Measurements from ENCODE around the gene TRMT1L.

The TRMT1L gene

GRCh38 chr1:185139246-185139645, 17.5 kb downstream of the TRMT1L start:
- H3K4me1 ChIP-seq (ENCODE audit: low read depth, poor library complexity, severe bottlenecking): no peaks in the 10 kb centered on the region
- no peaks in the 10 kb centered on the region for H3K36me3 ChIP-seq (ENCODE audit: insufficient read depth)
- H3K4me3 ChIP-seq (IDR thresholded peaks at IDR 0.05; ENCODE audit: insufficient read depth, low read depth, low read length): no peak overlapping the region
- no peak overlapping the region for H3K4me2 ChIP-seq
- H4K20me1 ChIP-seq (ENCODE audit: insufficient read depth): no peaks in the 10 kb centered on the region
- TF ChIP-seq, protein P1, sequence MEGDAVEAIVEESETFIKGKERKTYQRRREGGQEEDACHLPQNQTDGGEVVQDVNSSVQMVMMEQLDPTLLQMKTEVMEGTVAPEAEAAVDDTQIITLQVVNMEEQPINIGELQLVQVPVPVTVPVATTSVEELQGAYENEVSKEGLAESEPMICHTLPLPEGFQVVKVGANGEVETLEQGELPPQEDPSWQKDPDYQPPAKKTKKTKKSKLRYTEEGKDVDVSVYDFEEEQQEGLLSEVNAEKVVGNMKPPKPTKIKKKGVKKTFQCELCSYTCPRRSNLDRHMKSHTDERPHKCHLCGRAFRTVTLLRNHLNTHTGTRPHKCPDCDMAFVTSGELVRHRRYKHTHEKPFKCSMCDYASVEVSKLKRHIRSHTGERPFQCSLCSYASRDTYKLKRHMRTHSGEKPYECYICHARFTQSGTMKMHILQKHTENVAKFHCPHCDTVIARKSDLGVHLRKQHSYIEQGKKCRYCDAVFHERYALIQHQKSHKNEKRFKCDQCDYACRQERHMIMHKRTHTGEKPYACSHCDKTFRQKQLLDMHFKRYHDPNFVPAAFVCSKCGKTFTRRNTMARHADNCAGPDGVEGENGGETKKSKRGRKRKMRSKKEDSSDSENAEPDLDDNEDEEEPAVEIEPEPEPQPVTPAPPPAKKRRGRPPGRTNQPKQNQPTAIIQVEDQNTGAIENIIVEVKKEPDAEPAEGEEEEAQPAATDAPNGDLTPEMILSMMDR (conservative IDR thresholded peaks at IDR 0.05; ENCODE audit: low read depth, low read length): no peak
- no peaks in the 10 kb centered on the region for H3K79me2 ChIP-seq (ENCODE audit: insufficient read depth, low read depth)
- H2AFZ ChIP-seq (ENCODE audit: low read depth): no peak overlapping the region
- H3K27me3 ChIP-seq (ENCODE audit: insufficient read depth, low read depth): no peaks in the 10 kb centered on the region
- no peak overlapping the region for H3K27ac ChIP-seq
- no peak overlapping the region for H3K9ac ChIP-seq

GRCh38 chr1:185137896-185138545, 18.7 kb downstream of the TRMT1L start:
- Histone ChIP-seq H3K9ac (no peak overlapping the region), H3K27me3 (ENCODE audit: insufficient read depth, low read depth) (no peaks in the 10 kb centered on the region), H3K4me1 (ENCODE audit: low read depth, poor library complexity, severe bottlenecking) (no peaks in the 10 kb centered on the region), H4K20me1 (ENCODE audit: insufficient read depth) (no peaks in the 10 kb centered on the region), H3K4me3 (IDR thresholded peaks at IDR 0.05; ENCODE audit: insufficient read depth, low read depth, low read length) (no peak overlapping the region), H3K36me3 (ENCODE audit: insufficient read depth) (no peaks in the 10 kb centered on the region), H2AFZ (ENCODE audit: low read depth) (no peak overlapping the region), H3K4me2 (no peak overlapping the region), H3K79me2 (ENCODE audit: insufficient read depth, low read depth) (no peaks in the 10 kb centered on the region), H3K27ac (no peak overlapping the region)
- TF ChIP-seq, protein P1 (conservative IDR thresholded peaks at IDR 0.05; ENCODE audit: low read depth, low read length): no peak

- Histone ChIP-seq H2AFZ (ENCODE audit: low read depth) (no peak overlapping the region), H4K20me1 (ENCODE audit: insufficient read depth) (no peaks in the 10 kb centered on the region), H3K4me2 (no peak overlapping the region), H3K27ac (no peak overlapping the region), H3K79me2 (ENCODE audit: insufficient read depth, low read depth) (no peaks in the 10 kb centered on the region), H3K36me3 (ENCODE audit: insufficient read depth) (no peaks in the 10 kb centered on the region), H3K27me3 (ENCODE audit: insufficient read depth, low read depth) (no peaks in the 10 kb centered on the region), H3K4me3 (IDR thresholded peaks at IDR 0.05; ENCODE audit: insufficient read depth, low read depth, low read length) (no peak overlapping the region), H3K4me1 (ENCODE audit: low read depth, poor library complexity, severe bottlenecking) (no peaks in the 10 kb centered on the region), H3K9ac (no peak overlapping the region)
- TF ChIP-seq, protein P1 (conservative IDR thresholded peaks at IDR 0.05; ENCODE audit: low read depth, low read length): no peak
Observed at GRCh38 chr1:185132534-185132933, 24.2 kb downstream of the TRMT1L start.

DNA sequence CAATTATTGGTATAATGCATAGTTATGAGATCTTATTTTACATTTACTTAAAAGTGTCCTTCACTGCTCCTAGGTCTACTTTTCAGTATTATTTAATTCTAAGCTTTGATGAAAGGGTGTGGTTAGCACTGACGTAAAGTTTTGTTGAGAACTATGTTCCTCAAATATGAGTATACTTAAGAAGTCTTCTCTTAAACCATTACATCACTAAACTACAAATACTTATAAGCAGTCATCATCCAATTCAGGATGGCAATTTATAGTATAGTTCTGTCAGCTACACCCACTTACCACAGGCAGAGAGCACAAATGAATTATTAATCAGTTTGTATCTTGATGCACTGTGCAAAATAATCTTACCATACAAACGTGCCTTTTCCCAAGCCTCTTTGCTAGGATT, 27.0 kb downstream of the TRMT1L start:
- Histone ChIP-seq H3K36me3 (ENCODE audit: insufficient read depth) (no peaks in the 10 kb centered on the region), H3K4me3 (IDR thresholded peaks at IDR 0.05; ENCODE audit: insufficient read depth, low read depth, low read length) (no peak overlapping the region), H3K9ac (no peak overlapping the region), H3K4me2 (no peak overlapping the region), H3K27me3 (ENCODE audit: insufficient read depth, low read depth) (no peaks in the 10 kb centered on the region), H3K27ac (no peak overlapping the region), H2AFZ (ENCODE audit: low read depth) (no peak overlapping the region), H4K20me1 (ENCODE audit: insufficient read depth) (no peaks in the 10 kb centered on the region), H3K79me2 (ENCODE audit: insufficient read depth, low read depth) (no peaks in the 10 kb centered on the region), H3K4me1 (ENCODE audit: low read depth, poor library complexity, severe bottlenecking) (no peaks in the 10 kb centered on the region)
- TF ChIP-seq, protein P1 (conservative IDR thresholded peaks at IDR 0.05; ENCODE audit: low read depth, low read length): no peak

All from KMS-11 (cell line).